Natural killer cell (primary cell): ENCODE measurements around the gene KCNK10. TPM values are rescaled to one million over a fixed set of nuclear protein-coding genes. Genes with fewer than 3 reads are reported as not detected.

Experiments used
- ATAC-seq, 3 donors: fragments of 150-1000 bp in 2 of 3; fragments of 200-7000 bp in 1 of 3; cut with Tn5 transposase; 1 replicate in 1 of 3; 2 replicates in 2 of 3; pipeline ENCODE4 v1.10.0; 2021; ENCODE audit warnings: mild to moderate bottlenecking in 2 of 3, moderate library complexity in 2 of 3
- DNase-seq, 2 donors: peaks; one replicate each; pipeline versions ENCODE4 v3.0.0 to v3.0.0-alpha.2; 2013 to 2021; ENCODE audit warnings: mixed read lengths in 1 of 2
- H3K27ac ChIP-seq: one replicate; pipeline ENCODE4 v1.5.1; 2013; ENCODE audit warnings: mild to moderate bottlenecking, low read length
- H3K27me3 ChIP-seq: one replicate; pipeline ENCODE4 v1.6.1; 2013; ENCODE audit warnings: low read length; ENCODE audit not compliant: control insufficient read depth, insufficient read depth
- H3K36me3 ChIP-seq: one replicate; pipeline ENCODE4 v1.6.1; 2013; ENCODE audit warnings: low read length; ENCODE audit not compliant: control insufficient read depth, insufficient read depth
- H3K4me1 ChIP-seq: one replicate; pipeline ENCODE4 v1.6.1; 2013; ENCODE audit warnings: low read length; ENCODE audit not compliant: control insufficient read depth, insufficient read depth
- H3K4me3 ChIP-seq: one replicate; pipeline ENCODE4 v1.5.1; 2013; ENCODE audit warnings: low read length
- H3K9me3 ChIP-seq: one replicate; pipeline ENCODE4 v1.6.1; 2013; ENCODE audit warnings: low read length; ENCODE audit not compliant: control insufficient read depth, insufficient read depth
- H3K27ac Mint-ChIP-seq, 2 donors: one replicate each; pipeline ENCODE4 v1.8.0; 2022; ENCODE audit warnings: mild to moderate bottlenecking in 2 of 2, mixed read lengths in 2 of 2, moderate library complexity in 1 of 2
- H3K27me3 Mint-ChIP-seq, 2 donors: one replicate each; pipeline ENCODE4 v1.8.0; 2022; ENCODE audit warnings: low read depth in 2 of 2, mixed read lengths in 2 of 2
- H3K36me3 Mint-ChIP-seq: one replicate; pipeline ENCODE4 v1.8.0; 2022; ENCODE audit warnings: mixed read lengths
- H3K4me1 Mint-ChIP-seq, 2 donors: one replicate each; pipeline ENCODE4 v1.8.0; 2022; ENCODE audit warnings: mixed read lengths in 2 of 2
- H3K4me3 Mint-ChIP-seq: one replicate; pipeline ENCODE4 v1.8.0; 2022; ENCODE audit warnings: mild to moderate bottlenecking, moderate library complexity, mixed read lengths
- H3K9me3 Mint-ChIP-seq, 2 donors: one replicate each; pipeline ENCODE4 v1.8.0; 2022; ENCODE audit warnings: mixed read lengths in 2 of 2
- CTCF ChIP-seq: fragments of 200-600 bp; IDR thresholded peaks from one replicate; pipeline ENCODE4 v1.8.0; 2022; ENCODE audit warnings: antibody characterized with exemption
- WGBS: methylation state at CpG from one replicate; pipeline ENCODE4 v1.1.7; 2013; ENCODE audit warnings: missing lambda C conversion rate; ENCODE audit not compliant: insufficient coverage; 5-methylcytosine and 5-hydroxymethylcytosine counted together
- intact Hi-C: fragments of 100-400 bp; cut with micrococcal nuclease; formaldehyde crosslinking; loops from one replicate; pipeline ENCODE4 v1.14.2; 2022
- total RNA-seq, 4 donors: library from RNA; stranded (reverse); fragments of 120-200 nt in 1 of 4; gene quantifications; one replicate each; pipeline versions ENCODE4 v1.2.3 to v1.2.4, GENCODE V29; 2013 to 2022

Gene KCNK10
- total RNA-seq, 3 donors from 2014 or later (not counting 1 experiment from before 2014, with no cell fraction given): not detected

GRCh38 chr14:88248606-88249005 lies 74.5 kb downstream of the KCNK10 start:
- WGBS: 77% methylated on average over 3 of the region's 4 CpGs
- peaks cover 18 to 59% of the 10 kb centered on the region in 2 donors for H3K27me3 Mint-ChIP-seq
- H3K27ac Mint-ChIP-seq: no peak overlapping the region
- no peaks in the 10 kb centered on the region for H3K4me1 ChIP-seq
- no peaks in the 10 kb centered on the region for H3K27me3 ChIP-seq
- no peak for TF ChIP-seq CTCF
- H3K27ac ChIP-seq: no peak overlapping the region
- intact Hi-C loops: no loop called here
- no peak overlapping the region for H3K4me3 Mint-ChIP-seq
- no peaks in the 10 kb centered on the region for H3K9me3 ChIP-seq
- DNase-seq (no peak), ATAC-seq (no peak)
- H3K9me3 Mint-ChIP-seq: no peaks in the 10 kb centered on the region
- H3K36me3 ChIP-seq: no peaks in the 10 kb centered on the region
- H3K36me3 Mint-ChIP-seq: no peaks in the 10 kb centered on the region
- H3K4me3 ChIP-seq: no peak overlapping the region
- H3K4me1 Mint-ChIP-seq: no peaks in the 10 kb centered on the region

- Histone ChIP-seq H3K27me3 (no peaks in the 10 kb centered on the region), H3K9me3 (no peaks in the 10 kb centered on the region), H3K4me3 (no peak overlapping the region), H3K27ac (no peak overlapping the region), H3K36me3 (no peaks in the 10 kb centered on the region), H3K4me1 (no peaks in the 10 kb centered on the region)
- 93% methylated on average over 4 of the region's 4 CpGs for WGBS
- intact Hi-C loops: no loop called here
- Mint-ChIP-seq H3K27ac (no peak overlapping the region), H3K9me3 (no peaks in the 10 kb centered on the region), H3K36me3 (no peaks in the 10 kb centered on the region), H3K4me1 (no peaks in the 10 kb centered on the region), H3K4me3 (no peak overlapping the region), H3K27me3 (peaks cover 17 to 60% of the 10 kb centered on the region in 2 donors)
- no peak for DNase-seq
- no peak for TF ChIP-seq CTCF
- no peak for ATAC-seq
Observed at GRCh38 chr14:88247228-88247627, 75.8 kb downstream of the KCNK10 start.

GRCh38 chr14:88245321-88245720 lies 77.7 kb downstream of the KCNK10 start:
- ATAC-seq: no peak
- Histone ChIP-seq H3K4me1 (no peaks in the 10 kb centered on the region), H3K4me3 (no peak overlapping the region), H3K9me3 (no peaks in the 10 kb centered on the region), H3K27me3 (no peaks in the 10 kb centered on the region), H3K36me3 (no peaks in the 10 kb centered on the region), H3K27ac (no peak overlapping the region)
- 65% methylated on average over 7 of the region's 8 CpGs for WGBS
- Mint-ChIP-seq H3K27ac (no peak overlapping the region), H3K36me3 (no peaks in the 10 kb centered on the region), H3K9me3 (no peaks in the 10 kb centered on the region), H3K27me3 (peaks cover 16 to 65% of the 10 kb centered on the region in 2 donors), H3K4me3 (no peak overlapping the region), H3K4me1 (no peaks in the 10 kb centered on the region)
- TF ChIP-seq CTCF: no peak
- DNase-seq: no peak
- intact Hi-C loops: no loop called here

GRCh38 chr14:88243946-88244345 lies 79.1 kb downstream of the KCNK10 start:
- no peak for TF ChIP-seq CTCF
- H3K27ac ChIP-seq: no peak overlapping the region
- no peak overlapping the region for H3K4me3 Mint-ChIP-seq
- no peaks in the 10 kb centered on the region for H3K4me1 ChIP-seq
- DNase-seq (no peak), ATAC-seq (no peak)
- H3K4me3 ChIP-seq: no peak overlapping the region
- H3K27ac Mint-ChIP-seq: no peak overlapping the region
- no peaks in the 10 kb centered on the region for H3K27me3 ChIP-seq
- no peaks in the 10 kb centered on the region for H3K9me3 ChIP-seq
- no peaks in the 10 kb centered on the region for H3K4me1 Mint-ChIP-seq
- WGBS: no CpG with 5 or more reads among the region's 4 CpGs
- intact Hi-C loops: no loop called here
- no peaks in the 10 kb centered on the region for H3K36me3 ChIP-seq
- no peaks in the 10 kb centered on the region for H3K36me3 Mint-ChIP-seq
- H3K27me3 Mint-ChIP-seq: peaks cover 20 to 59% of the 10 kb centered on the region in 2 donors
- no peaks in the 10 kb centered on the region for H3K9me3 Mint-ChIP-seq
